ENCODE results near the gene COL27A1.

Gene COL27A1

DNA sequence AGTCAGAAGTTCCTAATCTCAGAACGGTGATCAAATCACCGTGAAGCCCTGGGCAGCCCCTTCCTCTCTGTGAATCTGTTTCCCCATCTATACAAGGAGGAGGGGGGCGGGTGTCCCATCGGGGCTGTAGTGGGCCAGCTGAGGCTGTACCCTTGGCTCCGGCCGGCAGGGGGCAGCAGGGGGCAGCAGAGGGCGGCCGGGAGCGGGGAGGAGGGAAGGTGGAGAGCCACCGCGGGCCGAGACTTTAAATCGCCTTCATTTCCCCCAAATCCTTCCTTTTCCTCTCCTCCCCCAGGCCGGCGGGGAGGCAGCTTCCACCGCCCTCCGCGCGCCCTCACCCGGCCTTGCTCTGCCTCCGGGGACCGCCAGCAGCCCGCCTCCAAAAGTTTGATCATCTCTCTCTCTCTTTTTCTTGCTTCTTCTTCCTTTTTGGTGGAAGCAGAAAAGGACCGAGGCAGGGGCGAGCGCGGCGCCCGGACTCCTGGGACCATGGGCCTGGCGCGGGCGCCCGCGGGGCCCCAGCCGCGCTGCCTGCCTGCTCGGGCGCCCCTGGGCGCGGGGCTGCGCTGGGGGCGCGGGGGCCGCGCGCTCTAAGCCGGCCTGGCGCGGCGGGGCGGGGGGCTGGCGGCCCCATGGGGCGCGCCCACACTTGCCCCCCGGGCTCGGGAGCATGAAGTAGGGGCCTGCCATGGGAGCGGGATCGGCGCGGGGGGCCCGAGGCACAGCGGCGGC, at the start of gene COL27A1:
TSS of gene COL27A1 (plus strand) at position 275 of the 732 bp plus-strand sequence. CDS start at position 689, 414 bp downstream.
- DNase-seq: peak; percentile 49 to 73 (median 60)

DNA sequence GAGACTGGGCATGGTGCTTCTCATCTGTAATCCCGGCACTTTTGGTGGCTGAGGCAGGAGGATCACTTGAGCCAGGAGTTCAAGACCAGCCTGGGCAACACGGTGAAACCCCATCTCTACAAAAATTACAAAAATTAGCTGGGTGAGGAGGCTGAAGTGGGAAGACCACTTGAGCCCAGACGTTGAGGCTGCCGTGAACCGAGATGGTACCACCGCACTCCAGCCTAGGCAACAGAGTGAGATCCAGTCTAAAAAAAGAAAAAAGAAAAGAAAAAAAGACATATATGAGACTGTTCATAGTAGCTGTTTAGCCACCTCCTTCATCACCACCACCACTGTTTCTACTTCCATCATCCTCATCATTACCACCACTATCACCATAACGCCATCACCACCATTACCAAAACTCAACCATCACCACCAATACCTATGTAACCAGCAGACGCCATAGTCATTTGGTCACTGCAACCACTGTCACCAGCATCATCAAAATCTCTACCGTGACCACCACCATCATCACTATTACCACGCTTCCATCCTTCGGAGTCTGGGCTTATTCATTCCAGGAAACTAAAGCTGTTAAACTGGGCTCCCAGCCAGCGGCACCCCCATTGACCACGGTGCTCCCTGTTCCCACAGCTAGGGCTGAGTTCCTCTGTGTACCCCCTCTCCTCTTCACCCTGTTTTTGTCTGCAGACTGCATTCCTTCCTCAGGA, 47.9 kb upstream of the COL27A1 start:
- no peak for DNase-seq

DNA sequence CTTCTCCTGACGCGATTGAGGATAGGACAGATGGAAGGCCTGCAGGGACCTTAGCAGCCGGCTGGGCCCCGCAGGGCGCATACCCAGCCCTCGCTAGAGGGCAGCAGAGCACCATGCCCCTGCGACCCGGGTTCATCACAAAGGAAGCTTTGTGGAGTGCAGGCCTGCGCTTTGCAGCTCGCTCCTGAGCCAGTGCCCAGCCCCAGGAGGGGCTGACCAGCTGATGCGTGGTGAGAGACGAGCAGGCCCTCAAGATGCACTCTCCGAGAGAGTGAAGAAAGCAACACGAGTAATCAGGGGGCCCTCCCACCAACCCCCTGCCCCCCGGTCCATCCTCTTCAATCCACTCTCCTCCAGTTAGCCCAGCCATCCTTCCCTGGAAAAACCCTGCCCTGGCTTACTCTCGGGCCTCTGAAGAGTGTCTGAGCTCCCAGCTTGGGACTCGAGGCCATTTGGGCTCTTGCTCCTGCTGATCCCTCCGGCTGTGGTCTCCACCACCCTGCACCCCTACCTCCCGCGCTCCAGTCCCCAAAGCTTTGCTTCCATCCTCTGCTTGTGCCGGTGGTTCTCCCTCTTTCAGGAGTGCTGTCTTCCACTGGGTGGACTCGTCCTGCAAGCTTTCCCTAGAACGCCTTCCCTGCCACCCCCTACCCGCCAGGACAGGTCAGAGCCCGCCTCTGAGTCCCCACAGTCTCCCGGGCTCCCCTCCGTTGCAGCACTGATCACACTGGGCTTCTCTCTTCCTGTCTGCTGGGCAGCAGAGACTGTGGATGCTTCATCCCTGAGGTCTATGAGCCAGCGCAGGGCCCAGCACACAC, 47.1 kb upstream of the COL27A1 start:
- DNase-seq: peak in 3 of 4 experiments; percentile 4 to 29 (median 23)

DNA sequence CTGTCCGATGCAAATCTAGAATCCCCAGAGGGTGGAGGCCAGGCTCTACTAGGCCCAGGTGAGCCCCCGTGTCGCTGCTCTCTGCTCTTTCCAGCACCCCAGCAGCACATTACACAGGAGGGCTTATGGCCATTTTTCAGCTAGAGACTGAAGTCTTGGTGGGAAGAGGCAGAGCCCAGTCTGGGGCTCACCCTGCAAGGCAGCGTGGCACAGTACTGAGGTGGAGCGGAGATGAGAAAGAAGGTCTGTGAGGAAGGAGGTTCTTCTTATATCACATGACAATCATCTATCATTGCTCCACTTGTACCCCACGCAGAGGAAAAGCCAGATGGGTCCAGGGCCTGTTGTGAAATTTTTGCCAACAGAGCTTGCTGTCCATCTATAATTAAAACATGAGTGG, 46.2 kb upstream of the COL27A1 start:
- no peak for DNase-seq

DNA sequence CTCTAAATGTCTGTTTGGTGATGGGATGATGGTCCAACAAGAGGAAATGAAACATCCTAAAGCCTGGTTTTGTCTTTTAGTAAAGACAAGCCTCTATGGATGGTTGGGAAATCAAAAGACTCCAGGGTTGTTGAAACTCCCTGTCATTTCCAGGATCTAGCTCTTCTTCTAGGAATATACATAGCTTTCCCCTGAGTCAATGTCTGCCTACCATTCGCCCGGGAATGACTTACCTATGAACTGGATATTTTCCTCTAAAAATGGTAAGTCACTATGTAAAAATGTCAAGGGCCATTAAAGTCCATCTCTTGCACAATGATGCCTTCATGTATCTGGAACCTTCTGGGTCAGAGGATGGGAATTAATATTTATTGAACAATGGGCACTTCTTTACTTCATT, 45.2 kb upstream of the COL27A1 start:
- DNase-seq: no peak

DNA sequence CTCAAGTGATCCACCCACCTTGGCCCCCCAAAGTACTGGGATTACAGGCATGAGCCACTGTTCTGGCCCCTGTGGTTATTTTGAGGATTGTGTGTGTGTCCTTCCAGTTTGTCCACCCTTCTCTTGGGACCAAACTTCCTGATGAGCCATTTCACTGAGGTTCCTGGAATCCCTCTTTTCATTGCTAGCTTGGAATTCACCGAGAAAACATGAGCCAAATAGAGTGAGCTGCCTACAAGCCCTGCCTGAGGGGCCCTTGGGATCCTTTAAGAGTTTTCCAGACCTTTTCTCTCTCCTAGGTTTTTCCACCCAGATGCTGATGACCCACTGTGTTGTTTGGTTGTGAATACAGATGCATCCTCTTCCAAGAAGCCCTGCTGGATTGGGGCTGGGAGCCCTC, 43.0 kb upstream of the COL27A1 start:
- DNase-seq: no peak

DNA sequence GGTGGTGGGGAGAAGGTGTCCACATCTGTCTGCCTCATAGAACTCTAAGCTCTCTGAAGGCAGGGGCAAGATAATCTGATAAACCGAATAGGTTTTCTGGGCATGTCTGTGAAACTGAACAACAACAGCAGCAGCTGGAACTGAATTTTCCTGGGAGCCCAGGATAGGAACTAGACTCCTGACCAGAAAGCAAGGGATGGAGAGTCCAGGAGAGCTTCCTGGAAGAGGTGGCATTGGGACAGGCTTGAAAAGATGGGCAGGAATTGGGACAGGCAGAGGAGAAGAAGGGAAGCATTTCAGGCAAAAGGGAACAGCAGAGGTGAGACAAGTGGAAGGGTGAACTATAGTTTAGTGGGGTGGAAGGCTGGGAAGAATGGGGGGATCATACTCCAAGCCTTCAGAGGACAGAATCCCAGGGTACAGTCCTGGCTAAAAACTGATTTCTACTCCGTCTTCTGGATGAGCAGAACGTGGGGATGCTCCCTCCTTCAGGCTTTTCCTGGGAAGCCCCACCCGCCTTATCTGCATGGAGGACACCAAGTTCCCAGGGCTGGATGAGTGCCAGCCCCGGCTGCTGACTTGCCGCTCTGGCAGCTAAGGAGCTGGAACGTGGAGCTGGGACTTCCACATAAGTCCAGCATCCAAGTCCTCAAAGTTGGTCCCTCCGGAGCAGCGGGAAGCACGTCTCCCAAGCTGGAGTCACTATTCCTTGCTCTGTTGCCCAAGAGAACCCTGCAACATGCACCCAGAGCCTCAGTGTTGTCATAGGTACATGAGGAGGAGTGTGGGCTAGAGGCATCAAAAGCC, 42.4 kb upstream of the COL27A1 start:
- DNase-seq: no peak

DNA sequence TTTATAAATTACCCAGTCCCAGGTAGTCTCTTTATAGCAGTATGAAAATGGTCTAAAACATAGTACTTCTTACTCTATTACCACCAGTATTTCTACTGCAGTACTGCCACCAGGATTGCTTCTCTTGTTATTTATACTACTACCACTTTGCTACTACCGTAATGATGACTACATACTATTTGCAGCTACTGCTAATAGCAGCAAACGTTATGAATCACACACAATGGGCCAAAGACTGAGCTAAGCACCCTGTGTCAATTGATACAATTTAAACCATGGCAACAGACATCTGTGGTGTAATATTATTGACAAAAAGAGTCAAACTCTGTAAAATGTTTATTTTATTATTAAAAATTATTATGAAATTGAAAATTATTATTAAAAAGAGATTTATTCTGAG, 41.0 kb upstream of the COL27A1 start:
- DNase-seq: no peak

DNA sequence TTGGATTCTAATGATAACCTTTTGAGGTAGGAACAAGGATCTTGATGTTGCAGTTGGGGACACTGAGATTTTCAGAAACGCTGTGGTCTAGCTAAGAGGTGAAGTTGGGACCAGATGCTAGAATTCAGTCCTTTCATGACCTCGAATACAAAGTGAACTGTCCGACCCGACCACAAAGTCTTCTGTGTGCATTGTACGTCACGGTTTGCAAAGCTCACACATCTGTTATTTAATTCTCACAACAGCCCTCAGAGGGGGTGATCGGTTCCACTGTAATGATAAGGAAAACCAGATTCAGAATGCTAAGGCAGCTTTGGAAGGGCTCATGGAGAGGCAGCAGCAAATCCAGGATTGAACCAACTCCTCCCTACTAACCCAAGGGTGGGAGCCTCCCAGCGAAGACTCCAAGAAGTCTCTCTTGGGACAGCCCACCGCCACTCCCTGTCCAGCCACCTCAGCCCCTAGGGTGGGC, 39.6 kb upstream of the COL27A1 start:
- DNase-seq: no peak

DNA sequence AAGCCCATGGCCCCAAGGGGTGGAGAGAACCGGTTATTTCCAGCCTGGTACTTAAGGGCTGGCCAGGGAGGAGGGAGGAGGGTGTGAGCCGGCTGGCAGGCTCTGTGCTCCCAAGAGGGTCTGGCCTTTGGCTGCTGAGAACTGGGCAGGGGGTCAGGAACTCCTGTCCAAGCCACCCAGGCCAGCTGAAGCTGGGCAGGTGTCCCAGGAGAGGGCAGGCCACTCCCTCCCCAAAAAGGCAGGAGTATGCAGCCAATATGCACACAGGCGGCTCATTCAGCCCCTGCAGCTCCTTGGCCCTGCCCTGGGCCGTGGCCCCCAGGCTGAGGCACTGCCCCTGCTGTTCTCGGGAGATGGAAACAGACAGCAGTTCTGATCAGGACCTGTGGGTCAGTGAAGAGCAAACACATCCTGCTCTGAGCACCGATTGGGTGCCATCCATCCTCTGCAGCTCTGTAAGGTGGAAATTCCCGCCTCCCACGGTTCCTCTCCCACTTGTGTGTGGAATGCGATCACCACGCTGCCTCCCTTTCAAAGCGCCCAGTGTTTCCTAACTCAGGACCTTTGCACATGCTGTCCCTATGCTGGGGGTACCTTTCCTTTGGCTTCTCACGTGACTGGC, 39.1 kb upstream of the COL27A1 start:
- DNase-seq: no peak

DNA sequence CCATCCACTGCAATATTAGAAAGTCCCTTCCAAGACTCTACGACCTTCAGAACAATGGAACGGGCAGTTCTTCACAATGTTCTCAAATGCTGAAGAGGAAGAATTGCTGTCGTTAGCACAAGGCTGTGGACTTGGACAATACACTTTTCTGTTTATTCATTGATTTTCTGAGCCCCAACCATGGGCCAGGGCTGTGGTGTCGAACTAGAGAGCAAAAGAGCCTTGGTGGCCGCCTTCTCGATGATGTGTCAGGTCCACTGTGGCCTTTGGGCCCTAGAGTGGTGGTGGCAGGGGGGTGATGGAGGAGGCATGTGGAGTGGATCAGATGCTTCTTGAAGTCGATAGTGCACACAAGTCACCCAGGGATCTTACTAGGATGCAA, 37.7 kb upstream of the COL27A1 start:
- no peak for DNase-seq

DNA sequence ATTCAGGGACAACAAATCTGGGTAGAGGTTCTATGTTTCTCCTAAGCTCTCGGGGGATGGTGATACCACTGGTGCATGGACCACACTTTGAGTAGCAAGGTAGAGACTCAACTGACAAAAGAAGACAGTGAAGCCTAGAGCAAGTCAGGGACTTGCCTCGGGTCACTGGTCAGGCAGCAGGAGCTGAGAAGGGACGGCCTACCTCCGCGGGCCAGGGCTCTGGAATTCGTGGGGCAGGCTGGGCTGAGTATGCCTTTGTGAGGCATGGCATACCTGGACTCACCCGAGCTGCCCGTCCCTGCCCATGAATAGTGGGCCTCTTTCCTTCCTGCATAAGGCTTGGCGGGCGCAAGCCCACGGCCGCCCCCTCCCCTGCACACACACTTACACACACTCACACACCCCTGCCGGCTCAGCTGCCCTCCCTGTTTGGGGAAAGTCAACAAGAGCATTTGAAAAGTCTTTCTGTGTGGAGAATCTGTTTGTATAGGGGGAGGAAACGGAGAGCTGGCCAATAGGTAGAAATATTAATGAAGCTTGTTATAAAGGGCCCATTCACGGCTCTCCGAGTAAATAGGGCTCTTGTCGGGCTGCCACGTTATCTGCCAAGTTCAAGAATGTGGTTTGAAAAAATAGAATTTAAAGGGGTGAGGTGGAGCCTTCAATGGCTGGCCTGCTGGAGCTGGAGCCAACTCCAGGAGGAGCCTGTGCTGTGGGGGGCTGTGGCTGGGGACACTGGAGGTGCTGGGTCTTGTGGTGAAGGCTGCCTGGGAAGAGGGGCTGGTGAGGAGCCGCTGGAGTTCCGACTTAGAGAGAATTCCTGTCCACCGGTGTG, 37.1 kb upstream of the COL27A1 start:
- DNase-seq: no peak

DNA sequence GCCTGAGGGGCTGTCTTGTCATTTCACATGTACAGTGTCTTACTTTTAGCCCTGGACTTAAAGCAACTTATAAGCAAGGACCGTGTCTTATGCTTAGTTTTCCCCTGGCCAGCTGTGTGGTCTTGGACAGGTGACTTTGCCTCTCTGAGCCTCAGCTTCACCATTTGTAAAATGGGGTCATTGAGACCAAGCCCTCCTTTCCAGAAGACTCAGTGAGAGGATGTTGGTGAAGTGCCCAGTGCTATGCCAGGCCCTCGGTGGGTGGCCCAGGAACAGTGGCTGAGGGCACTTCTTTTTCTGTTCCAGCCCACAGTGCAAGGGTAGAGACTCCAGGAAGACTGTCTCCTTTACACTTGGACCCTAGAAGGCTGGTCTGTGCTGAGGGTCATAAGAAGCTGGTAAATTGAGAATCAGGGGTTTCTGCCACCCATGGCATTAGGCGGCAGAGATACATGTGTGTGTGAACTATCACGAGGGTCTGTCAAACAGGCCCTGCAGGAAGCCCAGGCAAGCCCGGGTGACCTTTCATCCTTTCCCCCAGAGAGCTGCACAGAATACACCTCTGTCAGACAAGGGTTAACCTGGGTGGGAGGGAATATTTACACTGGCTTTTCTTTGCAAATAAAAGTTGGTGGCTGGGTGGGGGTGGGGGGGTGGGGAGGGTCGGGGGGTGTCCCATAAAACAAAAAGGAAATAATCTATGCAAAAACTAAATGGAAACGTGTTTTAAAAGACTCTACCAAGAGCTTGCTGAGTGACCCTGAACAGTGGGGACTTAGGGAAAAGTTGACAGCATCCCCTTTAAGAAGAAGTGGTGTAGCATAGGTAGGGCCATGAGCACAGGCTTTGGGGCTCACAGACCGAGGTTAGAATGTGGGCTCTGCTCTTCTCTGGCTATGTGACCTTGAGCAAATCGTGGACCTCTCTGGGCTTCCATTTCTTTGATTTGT, 35.8 kb upstream of the COL27A1 start:
- no peak for DNase-seq

DNA sequence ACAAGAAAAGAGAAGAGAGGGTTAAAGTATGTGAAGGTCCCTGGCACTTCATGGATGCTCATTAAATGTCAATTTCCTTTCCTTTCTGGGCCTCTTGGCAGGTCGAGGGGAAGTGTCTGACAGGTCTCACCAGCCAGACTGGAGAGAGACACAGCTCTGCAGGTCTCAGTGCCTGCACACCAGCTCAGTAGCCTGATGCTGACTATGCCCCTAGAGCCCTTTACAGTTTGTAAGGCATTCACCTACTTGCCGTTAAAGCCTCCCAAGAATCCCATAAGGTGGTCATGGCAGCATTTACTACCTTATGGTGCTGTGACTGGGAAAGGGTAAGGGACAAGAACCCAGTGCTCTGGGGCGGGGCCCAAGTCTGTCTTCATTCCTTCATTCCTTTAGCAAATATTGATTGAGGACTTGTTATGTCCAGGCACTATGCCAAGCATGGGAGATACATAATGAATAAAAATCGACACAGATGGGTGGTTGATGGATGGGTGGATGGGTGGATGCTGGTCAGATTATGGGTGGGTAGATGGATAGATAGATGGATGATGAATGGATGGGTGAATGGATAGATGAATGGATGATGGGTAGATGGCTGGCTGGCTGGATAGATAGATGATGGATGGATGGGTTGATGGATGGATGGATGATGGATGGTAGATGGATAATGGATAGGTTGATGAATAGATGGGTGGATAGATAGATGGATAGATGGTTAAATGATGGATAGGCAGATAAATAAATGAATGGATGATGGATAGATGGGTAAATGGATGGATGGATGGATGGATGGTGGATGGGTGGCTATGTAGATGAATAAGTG, 34.9 kb upstream of the COL27A1 start:
- DNase-seq: no peak

DNA sequence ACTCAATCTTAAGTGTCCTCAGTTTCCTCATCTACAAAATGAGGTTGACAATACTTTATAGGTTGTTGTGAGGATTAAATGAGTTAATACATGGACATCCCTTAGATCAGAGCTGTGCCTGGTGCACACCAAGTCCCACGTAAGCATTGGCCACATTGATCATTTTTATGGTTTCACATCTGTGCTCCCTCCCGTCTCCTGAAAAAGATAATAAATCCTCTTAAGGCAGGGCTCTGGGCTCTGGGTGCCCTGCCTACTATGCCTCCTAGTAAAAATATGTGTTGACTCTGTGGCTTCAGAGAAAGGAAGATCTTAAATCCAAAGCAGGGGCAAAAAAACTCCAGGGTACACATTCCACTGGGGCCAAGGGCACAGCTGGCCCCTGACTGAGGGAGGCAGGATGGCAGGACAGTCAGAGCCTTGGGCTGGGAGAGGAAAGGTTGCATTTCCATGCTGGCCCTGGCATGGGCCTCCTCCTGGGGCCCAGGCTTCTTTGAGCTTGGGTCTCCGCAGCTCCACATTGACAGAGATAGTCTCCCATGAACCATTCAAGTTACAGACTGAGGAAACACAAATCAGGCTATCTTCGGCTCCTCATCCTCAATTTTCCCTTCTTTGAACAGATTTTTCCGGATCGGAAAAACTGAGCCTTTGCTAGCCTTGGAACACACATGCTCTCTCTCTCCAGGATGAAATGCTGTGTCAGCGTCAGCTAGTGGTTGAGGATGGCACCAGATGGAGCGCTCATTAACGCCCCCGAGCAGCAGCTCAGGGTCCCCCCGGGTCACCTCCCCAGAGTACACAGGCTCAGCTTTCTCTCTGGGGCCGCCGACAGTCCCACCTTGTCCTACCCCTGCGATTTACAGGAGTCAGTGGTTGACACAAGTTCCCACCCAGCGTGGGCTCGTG, 33.9 kb upstream of the COL27A1 start:
- no peak for DNase-seq

DNA sequence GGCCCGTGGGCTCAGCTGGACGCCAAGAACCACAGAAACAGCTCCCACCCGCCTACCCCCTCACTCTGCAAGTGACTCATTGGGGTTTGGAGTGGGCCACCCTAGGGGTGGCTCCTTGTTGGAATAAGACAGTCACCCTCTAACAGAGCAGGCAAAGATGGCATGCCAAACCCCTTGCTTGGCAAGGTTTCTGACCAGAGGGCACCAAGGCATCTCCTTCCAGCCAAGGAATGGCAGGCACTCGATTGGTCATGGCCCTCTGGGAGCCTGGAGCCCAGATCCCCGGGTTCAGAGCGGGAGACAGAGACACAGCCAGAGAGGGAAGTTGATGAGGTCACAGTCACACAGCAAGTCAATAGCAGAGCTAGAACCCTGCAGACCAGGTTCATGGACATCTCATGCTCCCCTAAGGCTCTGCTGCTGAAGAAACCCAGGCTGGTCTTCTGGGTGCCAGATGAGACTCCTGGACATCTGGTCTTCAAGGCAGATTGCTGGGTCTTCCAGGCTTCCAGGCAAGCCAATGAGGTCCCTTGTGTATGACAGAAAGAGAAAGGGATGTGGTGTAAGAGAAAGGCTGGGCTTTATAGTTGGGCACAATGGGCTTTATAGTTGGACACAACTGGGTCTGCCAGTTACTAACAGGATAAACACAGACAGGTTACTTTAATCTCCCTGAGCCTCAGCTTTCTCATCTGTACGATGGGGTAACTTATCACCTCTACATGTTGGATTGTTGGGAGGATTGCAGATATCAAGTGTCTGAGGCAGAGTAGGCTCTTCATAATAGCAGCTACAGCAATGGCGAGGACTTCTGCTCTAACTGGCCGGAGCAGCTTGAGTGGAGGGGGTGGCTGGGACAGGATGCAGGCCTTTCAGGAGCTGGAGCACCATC, 33.0 kb upstream of the COL27A1 start:
- no peak for DNase-seq

Measured in activated naive CD4-positive, alpha-beta T cell (primary cell).